DOHH2 (cell line): ENCODE data around the gene TYRO3.

Experiments
- H3F3A ChIP-seq: fragments of 200-600 bp; sonication (generic), shearing (Covaris generic); 2 replicates; pipeline ENCODE4 v1.6.0; 2016; ENCODE audit warnings: antibody characterized with exemption, mild to moderate bottlenecking; ENCODE audit not compliant: control insufficient read depth, insufficient read depth
- H3K27ac ChIP-seq: fragments of 200-600 bp; sonication (generic); 2 replicates; pipeline ENCODE4 v1.5.1; 2014; ENCODE audit warnings: low read depth, mild to moderate bottlenecking, low read length, moderate library complexity
- H3K27me3 ChIP-seq: fragments of 200-600 bp; sonication (generic); 2 replicates; pipeline ENCODE4 v1.6.1; 2014; ENCODE audit warnings: mild to moderate bottlenecking, low read length, mixed read lengths; ENCODE audit not compliant: control insufficient read depth
- H3K36me3 ChIP-seq: fragments of 200-600 bp; sonication (generic); 2 replicates; pipeline ENCODE4 v1.6.1; 2014; ENCODE audit warnings: mild to moderate bottlenecking, low read length, moderate library complexity, mixed read lengths; ENCODE audit not compliant: control insufficient read depth
- H3K4me1 ChIP-seq: fragments of 200-600 bp; sonication (generic); 2 replicates; pipeline ENCODE4 v1.6.1; 2014; ENCODE audit warnings: mild to moderate bottlenecking, low read length, mixed read lengths; ENCODE audit not compliant: control insufficient read depth
- H3K4me2 ChIP-seq: fragments of 200-600 bp; sonication (generic); 2 replicates; pipeline ENCODE4 v1.6.0; 2014; ENCODE audit warnings: mild to moderate bottlenecking, low read length, moderate library complexity
- H3K4me3 ChIP-seq: fragments of 200-600 bp; sonication (generic); 2 replicates; pipeline ENCODE4 v1.5.1; 2014; ENCODE audit warnings: mild to moderate bottlenecking, low read length, mixed read lengths
- H3K79me2 ChIP-seq: fragments of 200-600 bp; sonication (generic); 2 replicates; pipeline ENCODE4 v1.6.1; 2014; ENCODE audit warnings: mild to moderate bottlenecking, low read length, mixed read lengths; ENCODE audit not compliant: control insufficient read depth
- H3K9me2 ChIP-seq: fragments of 200-600 bp; sonication (generic); replicated peaks from 2 replicates; pipeline ENCODE4 v1.6.1; 2014; ENCODE audit warnings: mild to moderate bottlenecking, low read length, mixed read lengths; ENCODE audit not compliant: control insufficient read depth
- H3K9me3 ChIP-seq: fragments of 200-600 bp; sonication (generic); 2 replicates; pipeline ENCODE4 v1.6.1; 2014; ENCODE audit warnings: antibody characterized with exemption, low read length, mixed read lengths; ENCODE audit not compliant: control insufficient read depth, insufficient read depth
- H4K20me1 ChIP-seq: fragments of 200-600 bp; sonication (generic); 2 replicates; pipeline ENCODE4 v1.6.0; 2014; ENCODE audit warnings: low read depth, mild to moderate bottlenecking, antibody characterized with exemption, low read length, moderate library complexity; ENCODE audit not compliant: control insufficient read depth, insufficient read depth
- EZH2phosphoT487 ChIP-seq: fragments of 200-600 bp; sonication (generic); IDR thresholded peaks from 2 replicates; pipeline ENCODE4 v1.6.1; 2017; ENCODE audit warnings: borderline replicate concordance, mild to moderate bottlenecking, antibody characterized with exemption, low read length, moderate library complexity, mixed read lengths
- TF ChIP-seq, protein P1 (sequence below): fragments of 200-600 bp; sonication (generic); IDR thresholded peaks from one replicate; pipeline ENCODE4 v1.5.1; 2014; ENCODE audit warnings: antibody characterized with exemption, mild to moderate bottlenecking, low read depth, low read length; ENCODE audit not compliant: poor library complexity, severe bottlenecking

The TYRO3 gene

DNA sequence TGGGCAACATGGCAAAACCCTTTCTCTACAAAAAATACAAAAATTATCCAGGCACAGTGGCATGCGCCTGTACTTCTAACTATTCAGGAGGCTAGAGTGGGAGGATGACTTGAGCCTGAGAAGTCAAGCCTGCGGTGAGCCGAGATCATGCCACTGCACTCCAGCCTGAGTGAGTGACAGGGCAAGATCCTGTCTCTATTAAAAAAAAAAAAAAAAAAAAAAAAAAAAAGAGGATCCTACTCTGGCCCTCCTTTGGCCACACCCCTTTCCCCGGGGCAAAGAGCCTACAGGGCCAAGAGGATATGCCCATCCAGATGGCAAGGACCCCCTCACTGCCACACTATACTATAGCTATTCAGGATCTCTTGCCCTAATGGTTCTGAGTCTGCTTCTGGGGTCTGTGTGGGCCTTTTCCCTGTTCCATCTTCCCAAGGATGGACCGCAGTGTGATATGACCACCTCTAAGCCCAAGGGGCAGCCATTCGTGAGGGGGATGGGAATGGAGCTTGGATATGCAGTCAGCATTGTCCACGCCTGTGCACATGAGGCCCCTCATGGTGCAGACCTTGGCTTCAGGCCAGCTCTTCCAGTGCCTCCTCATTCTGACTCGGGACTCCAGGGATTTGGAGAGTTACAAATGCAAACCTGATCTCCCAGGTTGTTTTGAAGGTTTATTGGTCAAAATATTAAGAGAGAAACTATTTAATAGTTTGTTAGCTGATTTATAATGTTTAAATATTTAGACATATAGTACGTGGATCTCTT lies 7.3 kb downstream of the TYRO3 start:
- H3K36me3 ChIP-seq = no peaks in the 10 kb centered on the region
- H3K9me3 ChIP-seq = no peaks in the 10 kb centered on the region
- H3K27ac ChIP-seq = no peak overlapping the region
- TF ChIP-seq EZH2phosphoT487 = no peak
- TF ChIP-seq, protein P1, sequence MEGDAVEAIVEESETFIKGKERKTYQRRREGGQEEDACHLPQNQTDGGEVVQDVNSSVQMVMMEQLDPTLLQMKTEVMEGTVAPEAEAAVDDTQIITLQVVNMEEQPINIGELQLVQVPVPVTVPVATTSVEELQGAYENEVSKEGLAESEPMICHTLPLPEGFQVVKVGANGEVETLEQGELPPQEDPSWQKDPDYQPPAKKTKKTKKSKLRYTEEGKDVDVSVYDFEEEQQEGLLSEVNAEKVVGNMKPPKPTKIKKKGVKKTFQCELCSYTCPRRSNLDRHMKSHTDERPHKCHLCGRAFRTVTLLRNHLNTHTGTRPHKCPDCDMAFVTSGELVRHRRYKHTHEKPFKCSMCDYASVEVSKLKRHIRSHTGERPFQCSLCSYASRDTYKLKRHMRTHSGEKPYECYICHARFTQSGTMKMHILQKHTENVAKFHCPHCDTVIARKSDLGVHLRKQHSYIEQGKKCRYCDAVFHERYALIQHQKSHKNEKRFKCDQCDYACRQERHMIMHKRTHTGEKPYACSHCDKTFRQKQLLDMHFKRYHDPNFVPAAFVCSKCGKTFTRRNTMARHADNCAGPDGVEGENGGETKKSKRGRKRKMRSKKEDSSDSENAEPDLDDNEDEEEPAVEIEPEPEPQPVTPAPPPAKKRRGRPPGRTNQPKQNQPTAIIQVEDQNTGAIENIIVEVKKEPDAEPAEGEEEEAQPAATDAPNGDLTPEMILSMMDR = no peak
- 0 out of 2 replicates have a peak, but pooled peaks cover 4% of the 10 kb centered on the region for H3K27me3 ChIP-seq
- no peaks in the 10 kb centered on the region for H3K9me2 ChIP-seq
- no peak overlapping the region for H3K4me3 ChIP-seq
- H3K4me2 ChIP-seq = no peak overlapping the region
- H3K79me2 ChIP-seq = no peaks in the 10 kb centered on the region
- no peaks in the 10 kb centered on the region for H3F3A ChIP-seq
- no peaks in the 10 kb centered on the region for H4K20me1 ChIP-seq
- no peaks in the 10 kb centered on the region; the same call in 1 of the 2 replicates for H3K4me1 ChIP-seq

DNA sequence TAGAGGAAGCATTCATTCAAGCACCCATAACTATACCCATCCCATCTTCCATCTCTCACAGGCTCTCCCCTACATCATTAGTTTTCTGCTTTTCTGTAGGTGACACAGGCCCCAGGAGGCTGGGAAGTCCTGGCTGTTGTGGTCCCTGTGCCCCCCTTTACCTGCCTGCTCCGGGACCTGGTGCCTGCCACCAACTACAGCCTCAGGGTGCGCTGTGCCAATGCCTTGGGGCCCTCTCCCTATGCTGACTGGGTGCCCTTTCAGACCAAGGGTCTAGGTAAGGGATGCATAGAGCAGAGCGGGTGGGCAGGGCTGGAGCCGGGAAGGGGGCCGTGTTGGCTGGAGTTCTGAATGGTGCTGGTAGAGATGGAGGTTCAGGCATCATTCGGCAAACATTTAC lies 8.2 kb downstream of the TYRO3 start:
- 0 out of 2 replicates have a peak, but pooled peaks cover 4% of the 10 kb centered on the region for H3K27me3 ChIP-seq
- TF ChIP-seq, protein P1 = no peak
- TF ChIP-seq EZH2phosphoT487 = no peak

DNA sequence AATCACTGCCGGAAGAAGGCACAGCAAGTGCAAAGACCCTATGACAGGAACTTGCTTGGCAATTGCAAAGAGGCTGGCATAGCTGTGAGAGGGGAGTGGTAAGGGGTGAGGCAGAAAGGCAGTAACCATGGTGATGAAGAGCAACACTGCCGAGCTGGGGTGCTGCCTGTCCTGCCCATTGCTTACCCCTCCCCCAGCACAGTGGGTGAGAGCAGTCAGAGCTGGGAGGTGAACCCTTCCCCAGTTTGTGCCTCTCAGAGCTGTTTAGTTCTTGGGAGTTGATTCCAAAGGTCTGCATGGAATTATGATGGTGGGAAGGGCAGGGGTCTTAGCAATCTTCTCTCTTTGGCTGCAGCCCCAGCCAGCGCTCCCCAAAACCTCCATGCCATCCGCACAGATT lies 8.8 kb downstream of the TYRO3 start:
- Histone ChIP-seq H3K9me2 (no peaks in the 10 kb centered on the region), H3K36me3 (no peaks in the 10 kb centered on the region), H3K27ac (no peak overlapping the region), H3K9me3 (no peaks in the 10 kb centered on the region), H3F3A (no peaks in the 10 kb centered on the region), H3K4me2 (no peak overlapping the region), H3K79me2 (no peaks in the 10 kb centered on the region), H3K27me3 (0 out of 2 replicates have a peak, but pooled peaks cover 4% of the 10 kb centered on the region), H3K4me3 (no peak overlapping the region), H4K20me1 (no peaks in the 10 kb centered on the region), H3K4me1 (no peaks in the 10 kb centered on the region; the same call in 1 of the 2 replicates)
- TF ChIP-seq, protein P1 = no peak
- TF ChIP-seq EZH2phosphoT487 = no peak

More for the DNA sequence above, 8.2 kb downstream of the TYRO3 start:
- Histone ChIP-seq H3K9me2 (no peaks in the 10 kb centered on the region), H3F3A (no peaks in the 10 kb centered on the region), H3K36me3 (no peaks in the 10 kb centered on the region), H3K4me1 (no peaks in the 10 kb centered on the region; the same call in 1 of the 2 replicates), H3K4me2 (no peak overlapping the region), H3K9me3 (no peaks in the 10 kb centered on the region), H3K79me2 (no peaks in the 10 kb centered on the region), H4K20me1 (no peaks in the 10 kb centered on the region), H3K27ac (no peak overlapping the region), H3K4me3 (no peak overlapping the region)
